Heart right ventricle (tissue), 16 donors: ENCODE data around the gene CAPN14. TPM values are rescaled to one million over a fixed set of nuclear protein-coding genes. Genes with fewer than 3 reads are reported as not detected.

ENCODE experiments used
- ATAC-seq, 8 donors: fragments of 200-7000 bp; cut with Tn5 transposase; one replicate each; pipeline ENCODE4 v1.9.1; 2020; ENCODE audit warnings: mild to moderate bottlenecking in 8 of 8, moderate library complexity in 8 of 8, moderate number of reproducible peaks in 1 of 8
- DNase-seq, 2 donors: peaks; one replicate each; pipeline ENCODE4 v3.0.0-alpha.2; 2020
- H3K27ac ChIP-seq, 10 donors: fragments of 200-600 bp; sonication (generic) in 2 of 10; one replicate each; pipeline versions ENCODE4 v1.5.0 to v1.8.0; 2020 to 2022; ENCODE audit warnings: mild to moderate bottlenecking in 3 of 10
- H3K27me3 ChIP-seq, 7 donors: fragments of 200-600 bp; one replicate each; pipeline ENCODE4 v1.8.0; 2021 to 2022; ENCODE audit warnings: mild to moderate bottlenecking in 2 of 7
- H3K36me3 ChIP-seq, 9 donors: fragments of 200-600 bp; sonication (generic) in 1 of 9; one replicate each; pipeline versions ENCODE4 v1.5.0 to v1.8.0; 2020 to 2022; ENCODE audit warnings: mild to moderate bottlenecking in 2 of 9
- H3K4me1 ChIP-seq, 9 donors: fragments of 200-600 bp; sonication (generic) in 1 of 9; one replicate each; pipeline versions ENCODE4 v1.5.0 to v1.8.0; 2020 to 2022; ENCODE audit warnings: mild to moderate bottlenecking in 4 of 9
- H3K4me3 ChIP-seq, 10 donors: fragments of 200-600 bp; sonication (generic) in 2 of 10; one replicate each; pipeline versions ENCODE4 v1.5.0 to v1.8.0; 2020 to 2022; ENCODE audit warnings: mild to moderate bottlenecking in 7 of 10, moderate library complexity in 2 of 10
- H3K9me3 ChIP-seq, 11 donors: fragments of 200-600 bp in 10 of 11; sonication (generic) in 2 of 11; one replicate each; pipeline versions ENCODE4 v1.5.0 to v1.8.0; 2013 to 2022; ENCODE audit warnings: mild to moderate bottlenecking in 2 of 11, control low read depth in 1 of 11, moderate library complexity in 1 of 11
- WGBS, 2 donors: extraction: QIAGEN DNeasy Blood & Tissue Kit; methylation state at CpG; one replicate each; pipeline ENCODE4 v1.1.7; 2013; ENCODE audit warnings: inconsistent platforms in 1 of 2; 5-methylcytosine and 5-hydroxymethylcytosine counted together
- intact Hi-C, 10 donors: fragments of 100-400 bp; cut with DNase I; formaldehyde crosslinking; loops; one replicate each; pipeline versions ENCODE4 v1.11.1 to v1.14.2; 2022
- polyA plus RNA-seq, 2 donors: library from polyadenylated mRNA; stranded (reverse); fragments of 200-250 nt; gene quantifications; one replicate each; pipeline ENCODE4 v1.2.3, GENCODE V29; 2013
- total RNA-seq, 10 donors: library from RNA; stranded (reverse); fragmentation: NEBNext Ultra II Directional in 3 of 10; extraction: Animal tissue kit (Norgen Biotek cat#: 25700) in 3 of 10; gene quantifications; one replicate each; pipeline versions ENCODE4 v1.2.1 to v1.2.4, GENCODE V29; 2021 to 2023
- TF ChIP-seq, protein P1 (sequence below), 9 donors: fragments of 200-600 bp; sonication (generic) in 2 of 9; IDR thresholded peaks; one replicate each; pipeline versions ENCODE4 v1.5.0 to v1.8.0; 2021 to 2022; ENCODE audit warnings: antibody characterized with exemption in 9 of 9, mild to moderate bottlenecking in 5 of 9, moderate library complexity in 1 of 9
- donor health status: Arrhythmogenic right ventricular cardiomyopathy.
- donor health status: ischemic (EF 13 %, LVEDD 7.1; RV severe dilation, severe dysfunction).
- donor health status: healthy with polysubstance abuse.
- donor health status: DM: no; HTN: yes; CAD: no.
- donor health status: DM: no; HTN: no; CAD: no.
- donor health status: ischemic (EF 25% LVEDD 6.9; RV normal size, moderate dysfunction).
- donor health status: ischemic (EF 25% LVEDD 5.7; RV mildly dilated, moderate dysfunction).
- donor health status: healthy.
- donor health status: DM: yes; HTN: yes; CAD: no.
- donor health status: Ischemic cardiomyopathy.
- donor health status: ischemic (EF 35%, LVEDD 5.7; RV mildly dilated, moderate dysfunction).
- donor health status: nonischemic (EF 11% LVEDD 7.7; RV severe dilation, severe dysfunction).
- donor health status: DM: yes; HTN: yes; CAD: no.
- donor health status: PGD.
- donor health status: ischemic (EF 29% LVEDD 5.4; RV normal size, mild dysfunction).
- donor health status: nonischemic (EF 23%, LVEDD 6.1; RV moderate dilation, normal function).

The CAPN14 gene
- total and polyA plus RNA-seq, 12 donors: 0.08 to 0.46 (median 0.25) TPM; not detected in 1

- intact Hi-C loops: no loop called here
- no peak for ATAC-seq
- H3K4me3 ChIP-seq: no peak overlapping the region
- DNase-seq: no peak
- H3K27me3 ChIP-seq: no peaks in the 10 kb centered on the region
- H3K36me3 ChIP-seq: no peaks in the 10 kb centered on the region
- TF ChIP-seq, protein P1, sequence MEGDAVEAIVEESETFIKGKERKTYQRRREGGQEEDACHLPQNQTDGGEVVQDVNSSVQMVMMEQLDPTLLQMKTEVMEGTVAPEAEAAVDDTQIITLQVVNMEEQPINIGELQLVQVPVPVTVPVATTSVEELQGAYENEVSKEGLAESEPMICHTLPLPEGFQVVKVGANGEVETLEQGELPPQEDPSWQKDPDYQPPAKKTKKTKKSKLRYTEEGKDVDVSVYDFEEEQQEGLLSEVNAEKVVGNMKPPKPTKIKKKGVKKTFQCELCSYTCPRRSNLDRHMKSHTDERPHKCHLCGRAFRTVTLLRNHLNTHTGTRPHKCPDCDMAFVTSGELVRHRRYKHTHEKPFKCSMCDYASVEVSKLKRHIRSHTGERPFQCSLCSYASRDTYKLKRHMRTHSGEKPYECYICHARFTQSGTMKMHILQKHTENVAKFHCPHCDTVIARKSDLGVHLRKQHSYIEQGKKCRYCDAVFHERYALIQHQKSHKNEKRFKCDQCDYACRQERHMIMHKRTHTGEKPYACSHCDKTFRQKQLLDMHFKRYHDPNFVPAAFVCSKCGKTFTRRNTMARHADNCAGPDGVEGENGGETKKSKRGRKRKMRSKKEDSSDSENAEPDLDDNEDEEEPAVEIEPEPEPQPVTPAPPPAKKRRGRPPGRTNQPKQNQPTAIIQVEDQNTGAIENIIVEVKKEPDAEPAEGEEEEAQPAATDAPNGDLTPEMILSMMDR (IDR thresholded peaks at IDR 0.05): no peak
- H3K27ac ChIP-seq: no peak overlapping the region
- WGBS, 2 donors: 92 to 97% methylated on average over 11 of the region's 11 CpGs
- H3K4me1 ChIP-seq: no peaks in the 10 kb centered on the region
- no peaks in the 10 kb centered on the region for H3K9me3 ChIP-seq
Measured at GRCh38 chr2:31191931-31192330, 25.4 kb downstream of the CAPN14 start.

DNA sequence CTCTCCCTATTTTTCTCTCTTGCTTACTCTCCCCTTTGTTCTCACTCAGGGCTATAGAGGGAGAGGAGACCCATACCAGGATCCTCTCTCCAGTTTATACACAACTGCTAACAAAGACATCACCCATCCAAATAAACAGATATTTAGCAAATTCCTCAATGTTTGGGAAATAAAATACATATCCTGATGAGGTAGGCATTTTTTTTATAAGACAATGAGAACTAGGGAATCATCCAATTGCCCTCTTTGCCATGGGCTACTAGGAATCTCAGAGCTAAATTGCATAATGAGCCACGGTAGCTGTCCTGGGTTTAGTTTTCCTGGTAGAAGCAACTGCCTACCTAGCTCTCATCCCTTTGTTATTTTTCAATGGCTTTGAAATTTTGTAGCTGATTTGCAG lies 27.1 kb downstream of the CAPN14 start:
- no peak for DNase-seq
- Histone ChIP-seq H3K9me3 (no peaks in the 10 kb centered on the region), H3K27me3 (no peaks in the 10 kb centered on the region), H3K27ac (no peak overlapping the region), H3K4me3 (no peak overlapping the region), H3K36me3 (no peaks in the 10 kb centered on the region), H3K4me1 (no peaks in the 10 kb centered on the region)
- no peak for ATAC-seq
- TF ChIP-seq, protein P1 (IDR thresholded peaks at IDR 0.05): no peak
- 75 to 89% methylated on average over 1 of the region's 1 CpG for WGBS, 2 donors
- intact Hi-C loops: no loop called here

DNA sequence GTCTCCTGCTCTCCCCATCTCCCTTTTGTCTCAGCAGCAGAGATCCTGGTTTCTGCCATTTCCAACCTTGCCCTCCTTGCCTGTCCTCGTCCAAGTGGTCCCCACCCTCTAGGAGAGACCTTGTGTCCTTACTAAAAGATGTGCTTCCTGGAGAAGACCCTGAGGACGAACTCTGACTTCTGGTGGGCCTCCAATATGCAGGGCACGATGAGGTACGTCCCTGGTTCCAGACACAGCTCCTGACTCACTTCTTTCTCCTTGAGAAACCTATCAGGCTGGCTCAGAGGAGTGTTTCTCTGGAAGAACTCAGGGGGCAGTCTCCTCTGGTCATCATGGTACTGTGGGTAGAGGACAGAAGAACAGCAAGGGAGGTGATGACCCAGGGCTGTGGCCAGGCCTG lies 28.2 kb downstream of the CAPN14 start:
- ATAC-seq (no peak), DNase-seq (no peak)
- H3K4me1 ChIP-seq: no peaks in the 10 kb centered on the region
- H3K9me3 ChIP-seq: no peaks in the 10 kb centered on the region
- TF ChIP-seq, protein P1 (IDR thresholded peaks at IDR 0.05): no peak
- intact Hi-C loops: no loop called here
- H3K27me3 ChIP-seq: no peaks in the 10 kb centered on the region
- H3K4me3 ChIP-seq: no peak overlapping the region
- H3K36me3 ChIP-seq: no peaks in the 10 kb centered on the region
- no peak overlapping the region for H3K27ac ChIP-seq
- 85 to 88% methylated on average over 4 of the region's 4 CpGs for WGBS, 2 donors

GRCh38 chr2:31188131-31188530 lies 29.2 kb downstream of the CAPN14 start:
- WGBS, 2 donors: 70 to 71% methylated on average over 5 of the region's 5 CpGs
- intact Hi-C loops: no loop called here

More at GRCh38 chr2:31188131-31188530, 29.2 kb downstream of the CAPN14 start:
- no peak overlapping the region for H3K27ac ChIP-seq
- DNase-seq (no peak), ATAC-seq (no peak)
- no peaks in the 10 kb centered on the region for H3K27me3 ChIP-seq
- H3K4me1 ChIP-seq: no peaks in the 10 kb centered on the region
- no peaks in the 10 kb centered on the region for H3K36me3 ChIP-seq
- TF ChIP-seq, protein P1 (IDR thresholded peaks at IDR 0.05): no peak
- H3K4me3 ChIP-seq: no peak overlapping the region
- H3K9me3 ChIP-seq: no peaks in the 10 kb centered on the region
